ENCODE measurements around the gene FAM3C.

Gene FAM3C

DNA sequence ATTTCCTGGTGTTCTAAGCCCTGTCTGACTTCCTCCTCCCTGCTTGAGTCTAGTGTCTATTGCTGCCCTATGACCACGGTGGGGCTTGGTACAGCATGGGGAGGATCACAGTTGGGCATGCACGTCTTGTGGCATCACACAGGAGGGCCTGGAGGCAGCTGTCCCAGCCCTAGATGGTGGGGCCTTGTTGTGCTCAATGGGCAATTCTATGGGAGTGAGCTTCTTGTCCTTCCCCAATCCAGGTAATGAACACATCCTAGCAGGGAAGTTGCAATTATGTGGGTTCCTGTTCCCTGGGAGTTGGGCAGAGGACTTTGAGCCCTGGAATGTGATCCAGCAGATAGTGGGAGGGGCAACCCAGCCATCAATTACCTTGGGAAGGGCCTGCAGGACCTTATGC lies 10.8 kb upstream of the FAM3C start:
- DNase-seq: no peak

DNA sequence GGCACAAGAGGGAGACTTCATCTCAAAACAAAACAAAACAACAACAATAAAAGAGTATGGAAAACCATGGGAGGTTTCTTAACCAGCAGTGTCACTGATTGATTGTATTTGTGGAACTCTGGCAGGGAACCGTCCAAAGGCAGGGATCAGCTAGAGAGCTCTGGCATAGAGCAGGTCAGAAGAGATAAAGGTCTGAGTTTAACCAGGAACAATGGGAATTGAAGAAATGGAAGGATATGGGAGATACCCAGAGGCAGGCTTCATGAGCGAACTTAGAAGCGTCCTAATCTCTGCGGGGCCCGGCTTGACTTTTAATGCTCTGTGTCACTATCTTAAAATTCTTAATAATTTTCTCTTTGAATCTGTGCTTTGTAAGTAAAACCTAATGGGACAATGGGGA lies 10.4 kb upstream of the FAM3C start:
- DNase-seq: no peak

DNA sequence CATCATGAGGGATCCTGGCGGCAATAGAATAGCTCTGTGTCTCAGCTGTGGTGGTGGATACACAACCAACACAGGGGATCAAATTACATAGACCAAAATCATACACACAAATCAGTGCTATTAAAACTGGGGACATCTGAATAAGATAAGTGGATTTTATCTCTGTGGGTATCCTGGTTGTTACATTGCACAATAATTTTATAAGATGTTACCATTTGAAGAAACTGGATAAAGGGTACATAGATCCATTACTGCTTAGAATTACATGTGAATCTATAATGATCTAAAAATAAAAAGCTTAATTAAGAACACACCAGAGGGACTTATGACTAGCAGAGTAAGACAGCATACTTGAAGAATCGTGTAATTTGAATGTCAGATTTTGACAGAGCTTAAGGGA lies 8.2 kb upstream of the FAM3C start:
- DNase-seq: no peak

DNA sequence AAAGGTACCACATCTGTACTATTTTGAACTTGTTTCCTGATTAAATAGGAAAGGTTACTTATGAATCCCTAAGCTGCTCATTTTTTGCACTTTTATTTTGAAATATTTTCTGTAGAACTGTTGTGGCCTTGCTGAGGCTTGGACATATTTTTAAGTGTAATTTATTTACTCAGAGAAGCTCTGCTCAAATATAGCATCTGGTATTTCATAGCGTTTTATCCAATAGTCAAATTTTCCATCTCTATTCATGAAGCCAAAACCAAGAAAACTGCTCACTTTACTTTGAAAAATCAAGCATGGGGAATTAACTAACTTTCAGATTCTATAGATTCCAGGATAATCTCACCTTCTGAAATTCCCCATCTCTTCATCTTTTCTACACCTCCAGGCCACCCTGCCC lies 6.6 kb upstream of the FAM3C start:
- no peak for DNase-seq

DNA sequence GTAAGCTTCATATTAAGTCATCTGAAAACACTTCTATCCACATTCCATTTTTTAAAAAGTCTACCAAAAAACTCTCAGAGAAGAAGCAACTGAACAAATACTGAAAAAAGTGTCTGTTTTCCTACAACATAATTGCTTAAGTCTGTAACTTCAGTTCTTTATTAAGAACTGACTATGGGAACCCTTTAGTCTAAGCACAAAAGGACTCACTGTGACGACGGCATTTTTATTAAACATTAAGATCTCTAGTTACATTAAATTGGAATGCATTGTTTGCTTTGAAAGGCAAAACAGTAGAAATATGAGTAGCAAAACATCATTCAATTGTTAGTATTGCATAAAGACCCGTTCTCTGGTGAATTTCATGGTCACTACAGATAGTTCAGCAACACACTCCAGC lies 5.8 kb upstream of the FAM3C start:
- no peak for DNase-seq

DNA sequence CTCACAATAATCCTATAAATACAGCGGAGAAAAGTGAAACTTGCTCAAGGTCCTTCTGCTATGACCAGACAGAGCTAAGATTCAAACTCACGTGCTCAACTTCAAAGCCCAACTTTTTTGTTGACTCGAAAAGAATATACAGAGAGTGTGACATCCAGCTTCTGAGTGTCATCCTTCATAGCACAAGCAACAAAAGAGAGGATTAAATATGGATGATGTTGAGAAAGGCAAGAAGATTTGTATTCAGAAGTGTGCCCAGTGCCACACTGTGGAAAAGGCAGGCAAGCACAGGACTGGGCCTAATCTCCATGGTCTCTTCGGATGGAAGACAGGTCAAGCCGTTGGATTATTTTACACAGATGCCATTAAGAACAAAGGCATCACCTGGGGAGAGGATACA lies 2.1 kb upstream of the FAM3C start:
- DNase-seq: no peak

DNA sequence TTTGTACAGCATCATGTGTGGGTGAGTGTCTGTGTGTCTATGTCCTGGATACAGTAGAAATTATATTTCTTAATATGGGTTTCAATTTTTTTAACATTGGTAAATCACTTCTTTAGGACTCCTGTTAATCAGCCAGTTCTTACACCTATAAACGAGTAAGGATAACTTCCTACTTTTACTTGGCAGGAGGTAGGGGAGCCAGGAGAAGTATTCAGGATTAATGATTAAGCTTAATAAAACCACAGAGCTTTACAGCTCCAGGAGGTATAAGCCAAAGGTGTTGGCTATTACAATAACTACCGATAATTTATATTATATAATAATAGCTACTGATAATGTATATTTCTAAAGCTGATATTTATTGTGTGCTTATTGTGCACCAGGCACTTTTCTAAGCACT lies 1.7 kb upstream of the FAM3C start:
- DNase-seq: no peak

DNA sequence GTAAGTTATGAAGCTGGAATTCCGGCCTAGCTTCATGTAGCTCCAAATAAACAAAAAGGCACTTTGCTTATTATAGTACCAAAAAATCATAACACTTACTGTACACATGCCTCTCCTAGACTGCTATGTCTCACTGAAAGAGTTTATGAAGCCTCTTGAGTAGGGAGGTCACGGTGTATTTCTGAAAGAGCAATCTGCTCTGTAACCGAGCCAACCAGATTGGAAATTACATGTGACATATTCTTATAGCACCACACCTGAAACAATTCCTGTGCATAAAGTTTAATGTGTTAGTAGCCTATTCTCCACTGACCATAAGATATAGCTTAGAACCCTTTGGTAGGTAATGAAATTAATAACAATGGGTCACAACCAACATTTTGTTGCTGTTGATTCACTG lies 1.3 kb upstream of the FAM3C start:
- DNase-seq: no peak

DNA sequence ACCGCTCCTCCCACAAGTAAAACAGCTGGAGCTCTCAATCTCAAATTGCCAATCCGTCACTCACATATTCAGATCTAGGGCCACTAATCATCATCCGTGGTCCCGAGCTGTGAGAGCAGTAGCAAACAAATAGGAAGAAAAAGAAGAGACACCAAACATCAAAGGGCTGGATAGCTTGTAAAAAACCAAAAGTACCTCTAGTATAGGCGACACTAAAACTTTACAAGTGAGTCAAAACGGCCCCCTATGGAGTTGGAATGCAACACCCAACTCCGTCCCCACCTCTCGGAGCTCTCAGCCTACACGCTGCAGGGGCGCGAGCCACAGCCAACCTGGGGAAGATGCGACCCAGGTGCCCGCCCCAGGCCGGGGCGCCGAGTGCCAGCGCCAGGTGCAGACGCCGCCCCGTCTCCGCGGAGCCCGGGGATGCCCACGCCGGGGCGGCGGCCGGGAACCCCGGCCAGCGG lies 581 bp downstream of the FAM3C start:
- DNase-seq: peak; percentile 31

DNA sequence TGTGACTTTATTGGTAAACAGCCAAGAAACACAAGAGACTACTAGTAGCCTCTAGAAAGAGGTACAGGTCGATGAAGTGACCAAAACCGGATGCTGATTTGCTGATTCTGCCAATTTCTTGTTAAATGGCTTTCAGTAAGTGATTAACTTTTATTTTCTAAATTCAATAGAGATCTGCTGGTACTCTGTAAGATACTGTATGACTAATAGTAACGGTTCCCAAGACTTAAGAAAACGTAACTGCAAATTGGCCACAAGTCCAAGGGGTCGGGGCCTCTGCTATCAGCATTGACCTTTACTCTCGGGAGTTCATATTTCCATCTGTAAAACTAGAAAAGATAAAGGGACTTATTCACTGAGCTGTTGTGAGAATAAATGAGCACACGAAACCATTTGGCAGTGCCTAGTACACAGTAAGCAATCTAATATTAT lies 1.4 kb downstream of the FAM3C start:
- no peak for DNase-seq

DNA sequence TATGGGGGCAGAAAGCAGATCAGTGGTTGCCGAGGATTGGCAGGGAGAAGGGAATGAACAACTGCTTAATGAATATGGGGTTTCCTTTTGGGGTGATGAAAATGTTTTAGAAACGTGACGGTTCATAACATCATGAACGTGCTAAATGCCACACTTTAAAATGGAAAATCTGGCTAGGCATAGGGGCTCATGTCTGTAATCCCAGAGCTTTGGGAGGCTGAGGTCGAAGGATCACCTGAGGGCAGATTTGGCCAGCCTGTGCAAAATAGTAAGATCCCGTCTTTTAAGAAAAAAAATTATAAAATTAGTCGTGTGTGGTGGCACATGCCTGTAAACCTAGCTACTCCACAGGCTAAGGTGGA lies 3.1 kb downstream of the FAM3C start:
- no peak for DNase-seq

DNA sequence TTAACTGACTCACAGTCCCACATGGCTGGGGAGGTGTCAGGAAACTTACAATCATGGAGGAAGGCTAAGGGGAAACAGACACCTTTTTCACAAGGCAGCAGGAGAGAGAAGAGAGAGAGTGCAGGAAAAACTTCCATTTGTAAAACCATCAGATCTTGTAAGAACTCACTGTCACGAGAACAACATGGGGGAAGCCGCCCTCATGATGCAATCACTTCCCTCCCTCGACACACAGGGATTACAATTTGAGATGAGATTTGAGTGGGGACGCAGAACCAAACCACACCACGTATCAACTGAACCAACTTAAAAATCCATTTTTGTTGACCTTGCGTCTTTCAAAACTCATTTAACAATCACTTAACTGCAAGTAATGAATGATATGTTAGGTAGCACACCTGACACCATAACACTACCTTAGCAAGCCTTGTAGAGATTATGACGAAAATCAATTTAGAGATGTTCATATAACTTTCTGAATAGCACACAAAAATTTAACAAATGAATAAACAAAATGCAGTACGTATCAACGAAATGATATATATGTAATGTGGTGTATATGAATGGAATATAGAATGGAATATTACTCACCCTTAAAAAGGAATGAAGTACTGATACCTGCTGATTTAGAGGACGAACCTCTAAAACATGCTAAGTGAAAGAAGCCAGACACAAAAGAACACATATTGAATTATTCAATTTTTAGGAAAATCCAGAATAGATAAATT lies 3.7 kb downstream of the FAM3C start:
- DNase-seq: no peak

DNA sequence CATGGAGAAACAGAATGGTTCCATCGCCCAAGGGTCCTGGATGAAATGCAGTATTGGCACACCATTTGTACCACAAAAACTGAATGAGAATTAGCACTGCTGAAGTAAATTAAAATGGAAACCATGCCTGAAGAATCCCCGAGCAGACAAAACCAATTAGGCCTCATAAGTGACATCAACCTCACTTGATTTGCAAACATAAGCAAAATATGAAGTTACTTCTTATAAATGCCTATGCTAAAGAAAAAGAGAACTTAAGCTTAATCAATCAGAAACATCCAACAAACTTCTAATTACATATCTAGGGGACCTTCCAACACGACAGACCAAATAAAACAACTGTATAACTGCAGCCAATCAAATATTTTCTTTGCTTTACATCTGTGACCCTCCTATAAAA lies 4.4 kb downstream of the FAM3C start:
- DNase-seq: no peak

DNA sequence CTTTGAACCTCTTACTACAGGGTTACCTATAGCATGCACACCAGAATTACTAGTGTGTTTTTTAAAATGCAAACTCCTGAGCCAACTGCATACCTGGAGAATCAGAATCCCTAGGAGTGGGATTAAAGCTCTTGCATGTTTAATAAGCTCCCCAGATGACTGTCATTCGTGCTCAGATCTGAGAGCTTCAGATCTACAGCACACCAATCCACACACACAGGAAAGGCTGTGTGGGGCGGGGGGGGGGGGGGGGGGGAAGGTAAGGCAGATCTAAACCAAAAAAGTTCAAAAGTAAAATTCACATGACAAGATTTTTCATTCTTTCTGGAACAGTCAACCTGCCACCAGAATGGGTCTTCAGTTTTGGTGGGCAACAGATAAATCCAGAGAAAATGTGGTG lies 5.5 kb downstream of the FAM3C start:
- no peak for DNase-seq

DNA sequence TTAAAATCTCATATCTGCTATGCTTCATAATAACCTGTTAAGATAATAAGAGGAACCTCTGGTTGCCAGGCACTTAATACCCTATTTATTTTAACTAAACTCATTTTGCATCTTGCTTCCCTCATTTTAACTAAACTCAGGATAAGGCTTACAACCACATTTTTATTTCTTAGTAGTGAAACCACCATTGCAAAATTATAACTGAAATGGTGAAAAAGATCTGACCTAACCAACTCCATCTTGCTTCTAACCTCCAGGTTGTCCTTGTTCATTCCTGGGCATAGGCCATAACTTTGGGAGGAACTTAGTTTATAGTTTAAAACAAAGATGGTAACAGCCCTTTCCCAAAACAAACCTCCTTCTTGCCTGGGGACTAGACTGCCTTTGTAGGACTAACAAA lies 6.0 kb downstream of the FAM3C start:
- DNase-seq: no peak

DNA sequence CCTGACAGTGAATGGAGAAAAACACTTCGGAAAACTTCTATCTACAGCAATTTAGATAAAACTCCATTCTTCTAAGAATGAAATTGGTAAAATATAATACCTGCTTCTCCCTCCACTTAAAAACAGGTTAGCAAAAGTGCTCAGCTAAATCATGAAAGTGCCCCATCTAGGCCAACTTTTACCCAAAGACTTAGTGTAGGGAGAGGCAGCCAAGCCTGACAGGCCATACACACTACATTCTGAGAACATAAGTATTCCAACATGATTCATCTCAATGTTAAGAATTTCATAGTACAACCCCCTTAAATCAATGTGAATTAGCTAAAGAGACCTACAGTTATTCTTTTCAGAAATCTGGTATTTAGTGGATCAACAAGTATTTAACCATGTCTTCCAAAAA lies 7.2 kb downstream of the FAM3C start:
- no peak for DNase-seq

DNA sequence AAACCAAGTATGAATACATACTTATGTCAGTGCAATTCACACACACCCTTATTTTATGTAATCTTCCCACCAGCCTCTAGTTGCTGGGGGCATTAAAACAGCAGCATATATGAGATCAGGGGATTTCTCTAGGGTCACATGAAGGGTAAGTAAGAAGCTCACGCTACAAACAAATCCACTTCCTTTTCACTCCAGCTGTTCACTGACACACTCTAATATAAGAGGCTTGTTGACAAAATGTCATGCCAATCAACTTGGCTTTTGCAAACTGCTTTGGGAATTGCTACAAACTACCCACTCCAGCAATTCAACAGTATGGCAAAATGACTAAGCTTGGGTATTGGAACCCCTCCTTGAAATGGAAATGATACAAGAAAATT lies 10.3 kb downstream of the FAM3C start:
- DNase-seq: no peak

DNA sequence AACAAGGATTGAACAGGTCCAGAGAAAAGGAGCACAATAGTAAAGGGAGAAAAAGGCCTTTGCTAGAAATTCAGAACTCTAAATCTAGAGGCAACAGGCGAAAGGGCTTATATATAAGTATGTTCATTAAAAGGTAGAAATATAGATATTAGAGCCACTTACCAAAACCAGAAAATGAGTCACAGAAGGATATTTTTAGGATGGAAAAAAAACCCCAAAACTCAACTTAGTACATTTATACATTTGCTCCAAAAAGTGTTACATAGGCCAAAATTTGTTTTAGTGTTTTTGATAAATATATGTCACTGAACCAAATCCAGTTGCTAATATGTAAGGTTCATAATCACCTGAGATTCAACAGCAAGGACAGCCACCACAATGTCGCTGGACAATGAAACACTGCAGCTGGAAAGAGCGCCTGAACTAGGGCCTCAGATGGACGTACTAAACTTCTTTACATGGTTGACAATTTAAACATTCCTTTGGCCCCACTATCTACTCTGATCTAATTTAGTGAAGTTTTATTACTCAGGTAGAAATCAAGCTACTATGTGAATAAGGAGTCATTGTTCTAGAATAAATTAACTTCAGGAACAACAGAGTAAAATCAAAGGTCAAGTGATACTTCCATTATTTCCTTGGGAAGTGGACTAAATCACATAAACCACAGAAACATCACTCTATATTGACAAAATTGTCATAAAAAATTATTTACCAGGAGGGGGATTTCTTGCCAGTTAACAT lies 10.9 kb downstream of the FAM3C start:
- no peak for DNase-seq

DNA sequence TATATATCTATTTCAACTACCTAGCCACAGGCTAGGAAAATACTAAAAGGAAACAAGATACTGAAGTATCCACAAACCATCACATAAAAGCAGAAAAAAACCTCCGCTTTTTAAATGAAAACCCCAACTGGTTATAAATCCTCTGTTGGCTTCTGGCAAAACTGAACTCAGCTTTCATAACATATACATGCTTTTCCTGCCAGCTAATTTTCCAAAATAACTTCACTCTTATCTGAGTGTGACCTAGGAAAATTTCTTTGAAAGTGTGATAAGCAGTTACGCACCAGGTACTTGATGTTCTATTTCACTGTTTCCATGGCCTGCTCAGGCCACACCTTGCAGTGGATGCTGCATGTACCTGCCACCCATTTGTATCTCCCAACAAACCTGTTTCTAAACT lies 11.8 kb downstream of the FAM3C start:
- no peak for DNase-seq

DNA sequence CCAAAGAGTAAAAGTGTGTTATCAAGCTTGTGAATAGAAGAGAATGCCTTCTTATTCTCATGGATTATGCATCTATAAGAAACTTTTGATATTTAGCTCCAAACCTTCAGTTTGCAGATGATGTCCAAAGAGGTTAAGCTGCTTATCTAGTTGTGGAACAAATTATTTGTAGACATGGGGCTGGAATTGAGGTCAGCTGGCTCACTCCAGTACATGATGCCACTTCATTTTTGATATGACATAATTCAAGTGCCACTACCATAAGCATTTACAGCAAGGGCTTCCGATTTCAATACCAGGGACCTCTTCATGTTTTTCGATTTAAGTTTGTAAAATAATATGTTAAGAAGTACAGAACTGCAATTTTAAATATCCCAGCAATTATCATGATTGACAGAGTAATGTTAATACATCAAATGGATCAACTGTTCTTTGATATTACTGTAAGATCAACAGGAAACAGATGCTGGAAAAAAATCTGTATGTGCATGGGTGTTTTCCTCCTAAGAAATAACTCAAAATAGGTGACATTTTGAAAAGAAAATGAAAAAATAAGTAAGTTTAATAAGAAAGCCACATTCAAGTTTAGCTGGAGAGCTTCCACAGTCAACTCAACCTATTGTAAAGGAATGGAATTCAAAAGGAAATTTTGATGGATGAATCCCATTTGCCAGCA lies 12.7 kb downstream of the FAM3C start:
- DNase-seq: no peak

DNA sequence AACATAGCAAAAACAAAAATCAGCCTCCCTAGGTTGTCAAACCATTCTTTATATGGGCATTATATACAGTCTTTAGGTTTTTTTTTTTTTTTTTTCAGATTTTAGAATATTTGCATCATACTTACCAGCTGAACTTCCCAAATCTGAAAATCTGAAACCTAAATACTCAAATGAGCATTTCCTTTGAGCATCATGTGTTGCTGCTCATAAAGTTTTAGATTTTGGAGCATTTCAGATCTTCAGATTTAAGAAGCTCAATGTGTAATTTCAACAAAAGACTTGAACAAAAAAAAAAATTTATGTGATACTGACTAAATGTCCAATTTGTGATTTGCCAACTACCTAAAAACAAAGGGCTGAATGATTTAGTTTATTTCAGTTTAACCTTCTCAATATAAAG lies 13.6 kb downstream of the FAM3C start:
- no peak for DNase-seq

DNA sequence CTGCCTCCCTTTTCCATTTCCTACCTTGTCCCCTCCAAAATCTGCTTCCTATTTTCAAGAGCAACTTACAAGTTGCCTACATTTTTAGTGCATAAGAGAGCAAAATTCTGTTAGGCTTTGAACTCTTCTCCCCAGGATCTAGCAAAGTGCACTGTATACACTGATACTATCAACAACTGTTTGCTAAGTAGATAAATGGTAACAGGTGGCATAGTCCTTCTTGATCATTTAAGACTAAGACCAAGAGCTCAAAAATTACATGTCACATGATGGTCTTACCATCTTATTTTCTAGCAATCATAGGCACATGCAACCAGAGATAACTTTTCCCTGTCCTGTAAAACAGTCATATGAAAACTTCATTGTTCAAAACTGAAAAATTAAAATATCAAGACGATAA lies 16.2 kb downstream of the FAM3C start:
- DNase-seq: no peak

DNA sequence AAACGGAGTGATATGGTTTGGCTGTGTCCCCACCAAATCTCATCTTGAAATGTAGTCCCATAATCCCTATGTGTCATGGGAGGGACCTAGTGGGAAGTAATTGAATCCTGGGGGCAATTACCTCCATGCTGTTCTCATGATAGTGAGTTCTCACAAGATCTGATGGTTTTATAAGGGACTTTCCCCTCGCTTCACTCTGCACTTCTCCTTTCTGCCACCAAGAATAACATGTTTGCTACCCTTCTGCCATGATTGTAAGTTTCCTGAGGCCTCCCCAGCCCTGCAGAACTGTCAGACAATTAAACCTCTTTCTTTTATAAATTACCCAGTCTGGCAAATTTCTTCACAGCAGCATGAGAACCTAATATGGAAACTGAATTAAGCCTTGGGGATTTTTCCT lies 19.1 kb downstream of the FAM3C start:
- no peak for DNase-seq

DNA sequence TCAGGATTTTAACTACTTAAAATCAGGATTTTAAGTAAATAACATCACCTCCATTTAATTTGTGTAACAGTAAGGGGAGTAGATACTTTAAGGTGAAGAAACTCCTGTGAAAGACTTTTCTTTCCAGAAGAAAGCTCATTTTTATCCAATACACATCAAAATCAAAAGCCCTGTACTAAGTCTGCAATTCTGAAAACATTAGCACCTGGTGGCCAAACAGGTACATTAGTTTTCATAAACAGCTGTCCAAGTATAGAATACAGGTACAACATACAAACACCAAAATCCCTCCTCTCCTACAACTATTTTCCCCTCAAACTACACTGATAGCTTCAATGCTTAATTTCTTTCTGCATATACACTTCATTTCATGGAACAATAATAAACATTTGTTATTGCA lies 22.9 kb downstream of the FAM3C start:
- DNase-seq: no peak

Data from activated T-cell treated with anti-CD3 and anti-CD28 coated beads for 4 hours (primary cell).